ENCODE results near the gene IQSEC3. TPM values are rescaled to one million over a fixed set of nuclear protein-coding genes. Genes with fewer than 3 reads are reported as not detected.

Gene IQSEC3
- total and polyA plus RNA-seq, 7 experiments from 2014 or later: 0.36 to 5.5 (median 1.7) TPM; not detected in 1

DNA sequence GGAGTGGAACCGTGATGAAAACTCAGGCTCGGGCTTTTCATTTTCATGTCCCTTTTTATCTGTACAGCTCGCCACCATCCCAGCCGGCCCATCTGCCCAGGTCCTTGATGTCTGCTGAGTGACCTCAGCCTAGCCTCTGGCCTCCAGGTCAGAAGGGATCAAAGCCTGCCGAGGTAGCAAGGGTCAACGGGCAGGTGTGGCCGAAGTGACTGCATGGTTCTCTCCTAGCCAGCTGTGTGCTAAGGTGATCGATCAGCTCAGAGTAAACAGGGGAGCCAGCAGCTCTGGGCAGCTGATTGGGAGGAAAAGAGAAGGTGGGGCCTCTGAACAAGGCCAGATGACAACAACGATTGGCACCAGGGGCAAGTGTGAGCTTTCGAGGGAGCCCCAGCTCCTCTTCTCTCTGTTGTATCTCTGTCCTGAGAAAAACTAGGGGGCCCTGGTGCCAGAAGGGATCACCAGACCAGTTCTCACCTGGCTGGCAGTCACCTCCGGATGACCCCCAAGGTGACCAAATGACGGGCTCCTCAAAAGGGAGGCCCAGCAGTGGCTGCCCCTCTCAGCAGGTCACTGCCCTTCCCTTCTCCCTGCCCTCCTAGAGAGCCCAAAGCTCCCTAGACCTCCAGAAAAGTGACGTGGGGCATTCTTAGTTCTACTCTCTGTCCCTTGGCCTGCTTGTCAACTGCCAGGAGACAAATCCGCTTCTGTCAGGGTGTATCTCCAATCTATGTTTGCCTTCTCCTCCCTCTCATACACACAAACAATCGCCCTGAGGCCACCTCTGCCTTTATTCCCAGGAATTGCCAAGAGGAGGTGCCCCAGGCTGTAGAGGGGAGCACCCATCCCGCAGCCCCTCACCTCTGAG, 143.9 kb downstream of the IQSEC3 start:
- no peak overlapping the region for H3K4me3 Mint-ChIP-seq
- ATAC-seq (no peak), DNase-seq (no peak)
- Histone ChIP-seq H3K36me3 (ENCODE audit: control insufficient read depth in 2 of 3, insufficient read depth in 3 of 3, low read length in 3 of 3) (no peaks in the 10 kb centered on the region), H3K4me3 (ENCODE audit: low read length) (no peak overlapping the region), H3K4me1 (ENCODE audit: control insufficient read depth in 2 of 2, insufficient read depth in 2 of 2, low read length in 2 of 2) (no peaks in the 10 kb centered on the region), H3K9me3 (ENCODE audit: control insufficient read depth in 2 of 3, low read length in 3 of 3) (no peaks in the 10 kb centered on the region), H3K27me3 (ENCODE audit: control insufficient read depth in 2 of 2, insufficient read depth in 2 of 2, low read length in 2 of 2) (no peaks in the 10 kb centered on the region), H3K27ac (ENCODE audit: low read depth, low read length) (no peak overlapping the region)
- H3K36me3 Mint-ChIP-seq: peaks cover 0 to 5% (median 0%) of the 10 kb centered on the region in 5 donors
- ChIA-PET POLR2A (no interaction called here), CTCF (no interaction called here)
- H3K9me3 Mint-ChIP-seq: peaks cover 0 to 3% (median 0%) of the 10 kb centered on the region in 11 donors
- intact Hi-C loops (cut with micrococcal nuclease): no loop called here
- H3K27me3 Mint-ChIP-seq: peaks cover 15 to 68% (median 49%) of the 10 kb centered on the region in 5 donors
- H3K4me1 Mint-ChIP-seq: peaks cover 0 to 12% (median 0%) of the 10 kb centered on the region in 7 donors
- H3K27ac Mint-ChIP-seq: no peak overlapping the region

DNA sequence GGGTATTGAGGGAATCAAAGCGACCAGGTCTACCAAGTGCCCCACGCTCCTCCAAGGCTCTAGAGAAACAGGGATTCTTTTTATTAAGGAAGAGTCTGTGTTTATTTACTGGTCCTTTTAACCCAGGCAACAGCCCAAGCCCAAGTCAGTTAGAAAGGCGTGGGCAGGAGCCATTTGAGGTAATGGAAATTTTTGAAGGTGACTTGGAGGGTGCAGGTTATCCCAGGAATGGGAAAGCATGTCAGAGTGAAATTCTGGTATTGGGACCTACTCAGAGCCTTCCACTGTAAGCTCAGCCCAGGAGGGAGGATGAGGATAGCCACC, 144.5 kb downstream of the IQSEC3 start:
- intact Hi-C loops (cut with micrococcal nuclease): no loop called here
- DNase-seq: no peak
- Histone ChIP-seq H3K4me3 (ENCODE audit: low read length) (no peak overlapping the region), H3K27ac (ENCODE audit: low read depth, low read length) (no peak overlapping the region), H3K9me3 (ENCODE audit: control insufficient read depth in 2 of 3, low read length in 3 of 3) (no peaks in the 10 kb centered on the region), H3K27me3 (ENCODE audit: control insufficient read depth in 2 of 2, insufficient read depth in 2 of 2, low read length in 2 of 2) (no peaks in the 10 kb centered on the region), H3K4me1 (ENCODE audit: control insufficient read depth in 2 of 2, insufficient read depth in 2 of 2, low read length in 2 of 2) (no peaks in the 10 kb centered on the region), H3K36me3 (ENCODE audit: control insufficient read depth in 2 of 3, insufficient read depth in 3 of 3, low read length in 3 of 3) (no peaks in the 10 kb centered on the region)
- Mint-ChIP-seq H3K4me3 (no peak overlapping the region), H3K9me3 (peaks cover 0 to 3% (median 0%) of the 10 kb centered on the region in 11 donors), H3K4me1 (peaks cover 0 to 12% (median 0%) of the 10 kb centered on the region in 7 donors), H3K27ac (no peak overlapping the region), H3K27me3 (peaks cover 13 to 63% (median 47%) of the 10 kb centered on the region in 5 donors), H3K36me3 (peaks cover 0 to 5% (median 0%) of the 10 kb centered on the region in 5 donors)
- ChIA-PET POLR2A (no interaction called here), CTCF (no interaction called here)
- ATAC-seq: no peak

DNA sequence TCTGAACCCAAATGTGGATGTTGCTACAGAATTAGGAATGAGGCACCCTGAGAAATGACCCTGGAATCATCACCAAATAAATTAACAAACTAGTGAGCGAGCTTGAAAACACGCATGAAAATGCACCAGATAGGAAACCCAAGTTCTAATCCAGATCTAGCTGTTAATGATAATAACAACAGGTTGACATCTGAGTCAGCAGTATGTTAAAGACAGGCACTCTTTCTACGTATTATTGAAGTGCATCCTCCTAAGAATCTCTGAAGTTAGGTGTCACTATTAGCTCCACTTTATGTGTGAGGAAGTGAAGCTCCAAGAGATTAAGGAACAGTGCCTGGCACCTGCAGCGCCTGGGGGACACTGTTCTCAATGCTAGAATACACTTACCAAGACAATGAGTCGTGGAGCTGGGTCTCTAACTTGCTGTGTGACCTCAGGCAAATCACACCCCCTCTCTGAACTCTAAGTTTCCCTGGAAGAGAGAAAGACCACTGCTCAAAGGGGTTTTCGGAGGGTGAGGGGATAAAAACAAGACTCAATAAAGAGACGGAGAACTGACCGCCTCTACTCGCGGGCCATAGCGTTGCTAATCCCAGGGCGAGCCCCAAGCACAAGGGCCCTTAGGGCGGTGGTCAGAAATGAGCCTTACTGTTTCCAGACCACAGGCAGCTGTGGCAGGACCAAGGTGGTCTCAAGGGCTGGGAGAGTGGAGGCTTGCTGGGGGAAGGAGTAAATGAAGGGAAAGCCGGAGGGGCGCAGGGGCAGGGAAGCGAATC, 145.3 kb downstream of the IQSEC3 start:
- ChIA-PET CTCF (no interaction called here), POLR2A (no interaction called here)
- intact Hi-C loops (cut with micrococcal nuclease): no loop called here
- H3K36me3 Mint-ChIP-seq: peaks cover 0 to 5% (median 0%) of the 10 kb centered on the region in 5 donors
- H3K9me3 ChIP-seq (ENCODE audit: control insufficient read depth in 2 of 3, low read length in 3 of 3): no peaks in the 10 kb centered on the region
- no peak overlapping the region for H3K4me3 ChIP-seq (ENCODE audit: low read length)
- peaks cover 0 to 12% (median 0%) of the 10 kb centered on the region in 7 donors for H3K4me1 Mint-ChIP-seq
- H3K27me3 Mint-ChIP-seq: peaks cover 13 to 55% (median 44%) of the 10 kb centered on the region in 5 donors
- no peak overlapping the region for H3K27ac Mint-ChIP-seq
- H3K36me3 ChIP-seq (ENCODE audit: control insufficient read depth in 2 of 3, insufficient read depth in 3 of 3, low read length in 3 of 3): no peaks in the 10 kb centered on the region
- H3K27ac ChIP-seq (ENCODE audit: low read depth, low read length): no peak overlapping the region
- DNase-seq (no peak), ATAC-seq (no peak)
- H3K27me3 ChIP-seq (ENCODE audit: control insufficient read depth in 2 of 2, insufficient read depth in 2 of 2, low read length in 2 of 2): no peaks in the 10 kb centered on the region
- H3K4me3 Mint-ChIP-seq: no peak overlapping the region
- no peaks in the 10 kb centered on the region for H3K4me1 ChIP-seq (ENCODE audit: control insufficient read depth in 2 of 2, insufficient read depth in 2 of 2, low read length in 2 of 2)
- peaks cover 0 to 3% (median 0%) of the 10 kb centered on the region in 11 donors for H3K9me3 Mint-ChIP-seq

DNA sequence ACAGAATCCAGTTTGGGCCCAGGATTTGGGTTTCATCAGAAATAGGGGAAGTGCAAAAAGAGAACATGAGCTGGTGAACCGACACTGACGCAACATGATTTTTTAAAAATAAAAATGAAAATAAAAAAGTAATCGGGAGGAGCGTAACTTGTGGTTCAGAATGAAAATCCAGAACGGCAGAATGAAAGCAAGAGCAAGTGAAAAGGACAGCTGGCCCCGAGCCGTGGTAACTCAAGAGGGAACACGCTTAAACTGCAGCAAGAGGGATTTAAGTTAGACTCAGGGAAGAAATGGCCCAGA, 145.8 kb downstream of the IQSEC3 start:
- DNase-seq: no peak
- no peak overlapping the region for H3K27ac Mint-ChIP-seq
- H3K9me3 Mint-ChIP-seq: peaks cover 0 to 5% (median 0%) of the 10 kb centered on the region in 11 donors
- intact Hi-C loops (cut with micrococcal nuclease): no loop called here
- Histone ChIP-seq H3K27me3 (ENCODE audit: control insufficient read depth in 2 of 2, insufficient read depth in 2 of 2, low read length in 2 of 2) (no peaks in the 10 kb centered on the region), H3K9me3 (ENCODE audit: control insufficient read depth in 2 of 3, low read length in 3 of 3) (no peaks in the 10 kb centered on the region), H3K4me3 (ENCODE audit: low read length) (no peak overlapping the region), H3K4me1 (ENCODE audit: control insufficient read depth in 2 of 2, insufficient read depth in 2 of 2, low read length in 2 of 2) (no peaks in the 10 kb centered on the region), H3K36me3 (ENCODE audit: control insufficient read depth in 2 of 3, insufficient read depth in 3 of 3, low read length in 3 of 3) (no peaks in the 10 kb centered on the region), H3K27ac (ENCODE audit: low read depth, low read length) (no peak overlapping the region)
- peaks cover 13 to 55% (median 39%) of the 10 kb centered on the region in 5 donors for H3K27me3 Mint-ChIP-seq
- no peak overlapping the region for H3K4me3 Mint-ChIP-seq
- peaks cover 0 to 5% (median 0%) of the 10 kb centered on the region in 5 donors for H3K36me3 Mint-ChIP-seq
- CTCF ChIA-PET: no interaction called here
- POLR2A ChIA-PET: no interaction called here
- ATAC-seq: peak; percentile 36
- H3K4me1 Mint-ChIP-seq: peaks cover 0 to 12% (median 0%) of the 10 kb centered on the region in 7 donors

DNA sequence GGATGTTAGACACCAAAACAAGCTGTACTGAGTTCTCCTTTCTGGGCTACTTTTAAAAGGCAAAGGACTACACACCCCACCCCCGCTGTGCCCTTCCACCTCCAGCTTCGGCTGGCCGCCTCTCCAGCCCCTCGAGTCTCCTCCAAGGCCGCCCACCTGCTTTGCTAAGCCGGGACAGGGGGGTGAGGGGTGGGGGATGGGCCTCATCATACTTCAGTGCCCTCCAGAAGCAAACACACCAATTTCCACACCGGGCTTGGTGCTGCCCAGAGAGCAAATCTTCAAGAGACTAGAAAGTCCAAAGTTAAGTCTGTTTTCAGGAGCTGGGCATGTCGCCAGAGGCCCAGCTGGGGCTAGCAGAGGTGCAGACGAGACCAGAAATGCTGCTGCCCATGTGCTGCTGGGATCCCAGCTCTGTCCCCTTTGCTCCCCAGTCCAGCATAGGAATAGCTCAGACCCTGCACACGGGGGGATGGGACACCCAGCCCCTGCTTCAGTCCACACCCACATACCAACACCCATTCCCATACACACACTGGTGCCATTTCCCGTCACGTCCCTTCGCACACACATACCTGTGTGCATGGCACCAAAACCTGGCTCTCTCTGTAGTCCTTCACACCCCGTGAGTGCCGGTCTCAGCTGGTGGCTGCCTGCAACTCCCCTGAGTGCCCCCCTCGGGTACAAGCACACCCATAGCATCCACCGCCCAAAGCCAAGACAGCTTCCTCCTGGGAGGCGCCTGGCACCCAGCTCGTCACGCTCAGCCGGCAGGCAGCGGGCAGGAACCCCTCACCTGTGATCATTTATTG, 146.4 kb downstream of the IQSEC3 start:
- Histone ChIP-seq H3K27me3 (ENCODE audit: control insufficient read depth in 2 of 2, insufficient read depth in 2 of 2, low read length in 2 of 2) (no peaks in the 10 kb centered on the region), H3K36me3 (ENCODE audit: control insufficient read depth in 2 of 3, insufficient read depth in 3 of 3, low read length in 3 of 3) (no peaks in the 10 kb centered on the region), H3K4me3 (ENCODE audit: low read length) (no peak overlapping the region), H3K9me3 (ENCODE audit: control insufficient read depth in 2 of 3, low read length in 3 of 3) (no peaks in the 10 kb centered on the region), H3K4me1 (ENCODE audit: control insufficient read depth in 2 of 2, insufficient read depth in 2 of 2, low read length in 2 of 2) (no peaks in the 10 kb centered on the region), H3K27ac (ENCODE audit: low read depth, low read length) (no peak overlapping the region)
- DNase-seq: no peak
- Mint-ChIP-seq H3K27me3 (peaks cover 13 to 55% (median 39%) of the 10 kb centered on the region in 5 donors), H3K4me1 (peaks cover 0 to 12% (median 0%) of the 10 kb centered on the region in 7 donors), H3K36me3 (peaks cover 0 to 5% (median 0%) of the 10 kb centered on the region in 5 donors), H3K27ac (no peak overlapping the region), H3K4me3 (no peak overlapping the region), H3K9me3 (peaks cover 0 to 5% (median 0%) of the 10 kb centered on the region in 11 donors)
- CTCF ChIA-PET: no interaction called here
- intact Hi-C loops (cut with micrococcal nuclease): no loop called here
- ATAC-seq: peak; percentile 41
- POLR2A ChIA-PET: no interaction called here

DNA sequence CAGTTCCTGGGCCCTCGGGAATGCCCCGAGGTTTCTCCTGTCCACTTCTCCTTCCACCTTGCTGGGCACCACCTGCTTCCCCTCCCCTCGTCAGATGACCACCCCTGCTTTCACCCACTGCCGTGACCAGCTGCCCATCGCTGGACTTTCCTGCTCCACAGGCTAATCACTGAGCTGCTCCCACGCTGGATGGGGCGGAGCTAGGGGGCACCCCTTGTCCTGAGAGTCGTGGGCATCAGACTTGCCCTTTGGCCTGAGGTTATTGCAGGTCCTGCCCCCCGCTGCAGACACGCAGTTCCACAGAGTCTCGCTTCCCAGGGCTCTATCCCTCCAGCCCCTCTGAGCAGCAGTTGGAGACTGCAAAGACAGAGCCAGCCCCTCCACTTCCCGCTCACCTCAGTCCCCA, 147.0 kb downstream of the IQSEC3 start:
- Mint-ChIP-seq H3K4me1 (peaks cover 0 to 12% (median 0%) of the 10 kb centered on the region in 7 donors), H3K4me3 (no peak overlapping the region), H3K27me3 (peaks cover 13 to 50% (median 39%) of the 10 kb centered on the region in 5 donors), H3K27ac (no peak overlapping the region), H3K9me3 (peaks cover 0 to 5% (median 0%) of the 10 kb centered on the region in 11 donors), H3K36me3 (peaks cover 0 to 5% (median 0%) of the 10 kb centered on the region in 5 donors)
- Histone ChIP-seq H3K27me3 (ENCODE audit: control insufficient read depth in 2 of 2, insufficient read depth in 2 of 2, low read length in 2 of 2) (no peaks in the 10 kb centered on the region), H3K9me3 (ENCODE audit: control insufficient read depth in 2 of 3, low read length in 3 of 3) (no peaks in the 10 kb centered on the region), H3K27ac (ENCODE audit: low read depth, low read length) (no peak overlapping the region), H3K4me1 (ENCODE audit: control insufficient read depth in 2 of 2, insufficient read depth in 2 of 2, low read length in 2 of 2) (no peaks in the 10 kb centered on the region), H3K4me3 (ENCODE audit: low read length) (no peak overlapping the region), H3K36me3 (ENCODE audit: control insufficient read depth in 2 of 3, insufficient read depth in 3 of 3, low read length in 3 of 3) (no peaks in the 10 kb centered on the region)
- DNase-seq (no peak), ATAC-seq (no peak)
- POLR2A ChIA-PET: no interaction called here
- intact Hi-C loops (cut with micrococcal nuclease): no loop called here
- CTCF ChIA-PET: no interaction called here

Data from naive thymus-derived CD4-positive, alpha-beta T cell (primary cell).